ENCODE data around the gene GRM1. TPM values are rescaled to one million over a fixed set of nuclear protein-coding genes. Genes with fewer than 3 reads are reported as not detected.

Gene GRM1
- total and polyA plus RNA-seq, 4 donors = 0.02 to 0.12 (median 0.06) TPM

GRCh38 chr6:146445233-146445632 is 416.4 kb downstream of the GRM1 start:
- no peak for DNase-seq
- WGBS, 2 donors = 96 to 98% methylated on average over 4 of the region's 4 CpGs
- Histone ChIP-seq H3K27ac (ENCODE audit: low read depth in 1 of 2, low read length in 1 of 2) (no peak overlapping the region), H3K4me1 (ENCODE audit: control insufficient read depth in 5 of 5, insufficient read depth in 5 of 5, low read length in 5 of 5) (no peaks in the 10 kb centered on the region), H3K36me3 (ENCODE audit: control insufficient read depth in 4 of 4, insufficient read depth in 4 of 4, low read length in 4 of 4) (no peaks in the 10 kb centered on the region), H3K27me3 (ENCODE audit: control insufficient read depth in 3 of 3, insufficient read depth in 3 of 3, low read length in 2 of 3) (peaks cover 0 to 4% (median 0%) of the 10 kb centered on the region in 3 donors), H3K4me3 (no peak overlapping the region), H3K9me3 (ENCODE audit: control insufficient read depth in 4 of 4, insufficient read depth in 3 of 4, low read length in 3 of 4) (peaks cover 0 to 6% (median 0%) of the 10 kb centered on the region in 4 donors), H3K9ac (ENCODE audit: insufficient read depth in 1 of 2, low read length in 2 of 2) (no peak overlapping the region)
- ATAC-seq (ENCODE audit: insufficient read depth, low FRiP score) = no peak
- no peak for TF ChIP-seq CTCF (IDR thresholded peaks at IDR 0.05; ENCODE audit: control extremely low read depth, extremely low read depth)

GRCh38 chr6:146456886-146457285 is 428.0 kb downstream of the GRM1 start:
- Histone ChIP-seq H3K36me3 (ENCODE audit: control insufficient read depth in 4 of 4, insufficient read depth in 4 of 4, low read length in 4 of 4) (no peaks in the 10 kb centered on the region), H3K4me1 (ENCODE audit: control insufficient read depth in 5 of 5, insufficient read depth in 5 of 5, low read length in 5 of 5) (no peaks in the 10 kb centered on the region), H3K9me3 (ENCODE audit: control insufficient read depth in 4 of 4, insufficient read depth in 3 of 4, low read length in 3 of 4) (peaks cover 0 to 8% (median 1%) of the 10 kb centered on the region in 4 donors), H3K9ac (ENCODE audit: insufficient read depth in 1 of 2, low read length in 2 of 2) (no peak overlapping the region), H3K4me3 (no peak overlapping the region), H3K27ac (ENCODE audit: low read depth in 1 of 2, low read length in 1 of 2) (no peak overlapping the region), H3K27me3 (ENCODE audit: control insufficient read depth in 3 of 3, insufficient read depth in 3 of 3, low read length in 2 of 3) (no peaks in the 10 kb centered on the region)
- WGBS, 2 donors = 36 to 42% methylated on average over 1 of the region's 1 CpG
- no peak for TF ChIP-seq CTCF (IDR thresholded peaks at IDR 0.05; ENCODE audit: control extremely low read depth, extremely low read depth)
- DNase-seq (no peak), ATAC-seq (ENCODE audit: insufficient read depth, low FRiP score) (no peak)

GRCh38 chr6:146460941-146461340 is 432.1 kb downstream of the GRM1 start:
- Histone ChIP-seq H3K9ac (ENCODE audit: insufficient read depth in 1 of 2, low read length in 2 of 2) (no peak overlapping the region), H3K27me3 (ENCODE audit: control insufficient read depth in 3 of 3, insufficient read depth in 3 of 3, low read length in 2 of 3) (no peaks in the 10 kb centered on the region), H3K36me3 (ENCODE audit: control insufficient read depth in 4 of 4, insufficient read depth in 4 of 4, low read length in 4 of 4) (no peaks in the 10 kb centered on the region), H3K4me1 (ENCODE audit: control insufficient read depth in 5 of 5, insufficient read depth in 5 of 5, low read length in 5 of 5) (no peaks in the 10 kb centered on the region), H3K4me3 (no peak overlapping the region), H3K27ac (ENCODE audit: low read depth in 1 of 2, low read length in 1 of 2) (no peak overlapping the region), H3K9me3 (ENCODE audit: control insufficient read depth in 4 of 4, insufficient read depth in 3 of 4, low read length in 3 of 4) (peaks cover 0 to 11% (median 2%) of the 10 kb centered on the region in 4 donors)
- WGBS, 2 donors = 76 to 78% methylated on average over 1 of the region's 1 CpG
- DNase-seq (no peak), ATAC-seq (ENCODE audit: insufficient read depth, low FRiP score) (no peak)
- no peak for TF ChIP-seq CTCF (IDR thresholded peaks at IDR 0.05; ENCODE audit: control extremely low read depth, extremely low read depth)

GRCh38 chr6:146470091-146470770 is 441.4 kb downstream of the GRM1 start:
- Histone ChIP-seq H3K9me3 (ENCODE audit: control insufficient read depth in 4 of 4, insufficient read depth in 3 of 4, low read length in 3 of 4) (no peaks in the 10 kb centered on the region), H3K27ac (ENCODE audit: low read depth in 1 of 2, low read length in 1 of 2) (no peak overlapping the region), H3K36me3 (ENCODE audit: control insufficient read depth in 4 of 4, insufficient read depth in 4 of 4, low read length in 4 of 4) (no peaks in the 10 kb centered on the region), H3K4me3 (no peak overlapping the region), H3K9ac (ENCODE audit: insufficient read depth in 1 of 2, low read length in 2 of 2) (no peak overlapping the region), H3K27me3 (ENCODE audit: control insufficient read depth in 3 of 3, insufficient read depth in 3 of 3, low read length in 2 of 3) (no peaks in the 10 kb centered on the region), H3K4me1 (ENCODE audit: control insufficient read depth in 5 of 5, insufficient read depth in 5 of 5, low read length in 5 of 5) (no peaks in the 10 kb centered on the region)
- no peak for ATAC-seq (ENCODE audit: insufficient read depth, low FRiP score)
- no peak for DNase-seq
- no peak for TF ChIP-seq CTCF (IDR thresholded peaks at IDR 0.05; ENCODE audit: control extremely low read depth, extremely low read depth)
- 90 to 93% methylated on average over 3 of the region's 3 CpGs for WGBS, 2 donors

Data from lung (tissue), 12 donors.